HL-60/S4 (cell line): ENCODE measurements around the gene SVOP.
"Not testable (repeated sequence)": the region's sequence is repeated elsewhere in the genome, so short reads cannot be mapped to it uniquely, and the experiment has no call there.

Source experiments
- in situ Hi-C: fragments of 300-500 bp; cut with MboI; formaldehyde crosslinking; loops from 2 replicates; pipeline ENCODE4 v1.14.3; 2022; ENCODE audit warnings: low sequenced_read_pairs

The SVOP gene

DNA sequence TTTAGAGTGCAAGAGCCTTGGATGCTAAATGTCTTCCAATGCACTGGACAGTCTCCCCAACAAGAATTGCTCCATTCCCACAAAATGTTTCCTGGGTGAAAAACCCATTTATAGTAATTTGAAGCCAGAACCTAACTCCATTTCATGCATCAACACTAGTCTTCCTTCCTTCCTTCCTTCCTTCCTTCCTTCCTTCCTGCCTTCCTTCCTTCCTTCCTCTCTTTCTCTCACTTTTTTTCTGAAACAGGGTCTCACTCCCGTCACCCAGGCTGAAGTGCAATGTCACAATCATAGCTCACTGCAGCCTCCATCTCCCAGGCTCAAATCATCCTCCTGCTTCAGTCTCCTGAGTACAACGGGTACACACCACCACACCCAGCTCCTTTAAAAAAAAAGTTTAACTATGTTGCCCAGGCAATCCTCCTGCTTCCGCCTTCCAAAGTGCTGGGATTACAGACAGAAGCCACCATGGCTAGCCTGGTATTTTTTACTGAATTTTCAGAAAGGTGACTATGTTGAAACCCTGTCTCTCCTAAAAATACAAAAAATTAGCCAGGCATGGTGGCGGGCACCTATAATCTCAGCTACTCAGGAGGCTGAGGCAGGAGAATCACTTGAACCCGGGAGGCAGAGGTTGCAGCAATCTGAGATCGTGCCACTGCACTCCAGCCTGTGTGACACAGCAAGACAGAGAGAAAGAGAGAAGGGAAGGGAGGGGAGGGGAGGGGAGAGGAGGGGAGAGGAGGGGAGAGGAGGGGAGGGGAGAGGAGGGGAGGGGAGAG, 161.5 kb downstream of the SVOP start:
- in situ Hi-C loops: not testable (repeated sequence)

DNA sequence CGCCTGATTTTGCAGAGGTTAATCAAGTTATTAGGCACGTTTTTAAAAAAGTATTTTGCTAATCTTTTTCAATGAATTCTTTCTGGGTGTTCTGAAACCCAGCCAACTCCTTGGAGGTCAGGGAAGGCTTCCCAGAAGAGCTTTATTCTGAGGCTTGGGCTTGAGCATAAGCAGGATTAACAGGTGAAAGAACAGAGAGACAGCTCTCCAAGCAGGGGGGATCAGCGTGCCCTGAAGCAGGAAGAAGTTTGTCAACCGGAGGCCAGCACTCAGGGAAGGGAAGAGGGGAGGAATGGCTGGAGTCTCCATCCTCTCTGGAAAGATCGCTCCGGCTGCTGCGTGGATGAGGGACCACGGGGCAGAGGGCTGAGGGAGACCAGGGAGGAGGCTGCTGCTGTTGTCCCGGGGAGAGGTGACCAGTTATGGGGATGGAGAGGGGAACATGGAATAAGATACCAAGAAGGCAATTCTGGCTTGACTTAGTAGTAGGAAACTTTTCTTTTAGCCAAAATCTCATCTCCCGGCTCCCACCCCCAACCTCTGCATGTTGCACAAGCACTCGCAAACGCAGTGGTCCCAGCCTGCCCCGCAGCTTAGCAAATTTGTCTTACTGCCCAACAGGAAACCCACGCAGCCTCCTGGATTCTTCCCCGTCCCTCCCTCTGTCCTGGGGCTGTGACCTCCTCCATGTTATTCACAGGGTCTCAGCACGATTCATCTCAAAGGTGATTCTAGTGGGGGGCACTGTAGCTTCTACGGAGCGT, 162.4 kb downstream of the SVOP start:
- in situ Hi-C loops: no loop called here
